GM12801 (cell line): ENCODE measurements around the gene OSBPL2.

ENCODE experiments used
- TF ChIP-seq, protein P1 (sequence below): IDR thresholded peaks from one replicate; pipeline ENCODE4 v1.5.1; 2011; ENCODE audit warnings: control low read depth; ENCODE audit not compliant: insufficient read length; ENCODE audit errors: extremely low read depth

OSBPL2 gene

DNA sequence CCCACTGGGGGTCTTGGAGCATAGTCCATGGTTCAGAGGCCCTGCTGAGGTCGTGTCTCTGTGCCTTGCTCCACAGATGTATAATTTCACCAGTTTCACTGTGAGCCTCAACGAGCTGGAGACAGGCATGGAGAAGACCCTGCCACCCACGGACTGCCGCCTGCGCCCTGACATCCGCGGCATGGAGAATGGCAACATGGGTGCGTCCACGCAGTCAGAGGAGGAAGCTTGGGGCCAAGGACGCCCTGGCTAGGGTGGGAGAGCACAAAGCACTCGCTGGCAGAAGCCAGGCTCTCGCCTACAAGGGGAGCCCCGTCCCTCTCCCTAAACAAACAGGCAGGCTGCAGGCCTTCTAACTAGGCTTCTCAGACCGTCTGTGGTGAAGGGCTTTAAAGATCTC is 50.8 kb downstream of the OSBPL2 start:
- TF ChIP-seq, protein P1, sequence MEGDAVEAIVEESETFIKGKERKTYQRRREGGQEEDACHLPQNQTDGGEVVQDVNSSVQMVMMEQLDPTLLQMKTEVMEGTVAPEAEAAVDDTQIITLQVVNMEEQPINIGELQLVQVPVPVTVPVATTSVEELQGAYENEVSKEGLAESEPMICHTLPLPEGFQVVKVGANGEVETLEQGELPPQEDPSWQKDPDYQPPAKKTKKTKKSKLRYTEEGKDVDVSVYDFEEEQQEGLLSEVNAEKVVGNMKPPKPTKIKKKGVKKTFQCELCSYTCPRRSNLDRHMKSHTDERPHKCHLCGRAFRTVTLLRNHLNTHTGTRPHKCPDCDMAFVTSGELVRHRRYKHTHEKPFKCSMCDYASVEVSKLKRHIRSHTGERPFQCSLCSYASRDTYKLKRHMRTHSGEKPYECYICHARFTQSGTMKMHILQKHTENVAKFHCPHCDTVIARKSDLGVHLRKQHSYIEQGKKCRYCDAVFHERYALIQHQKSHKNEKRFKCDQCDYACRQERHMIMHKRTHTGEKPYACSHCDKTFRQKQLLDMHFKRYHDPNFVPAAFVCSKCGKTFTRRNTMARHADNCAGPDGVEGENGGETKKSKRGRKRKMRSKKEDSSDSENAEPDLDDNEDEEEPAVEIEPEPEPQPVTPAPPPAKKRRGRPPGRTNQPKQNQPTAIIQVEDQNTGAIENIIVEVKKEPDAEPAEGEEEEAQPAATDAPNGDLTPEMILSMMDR = no peak

DNA sequence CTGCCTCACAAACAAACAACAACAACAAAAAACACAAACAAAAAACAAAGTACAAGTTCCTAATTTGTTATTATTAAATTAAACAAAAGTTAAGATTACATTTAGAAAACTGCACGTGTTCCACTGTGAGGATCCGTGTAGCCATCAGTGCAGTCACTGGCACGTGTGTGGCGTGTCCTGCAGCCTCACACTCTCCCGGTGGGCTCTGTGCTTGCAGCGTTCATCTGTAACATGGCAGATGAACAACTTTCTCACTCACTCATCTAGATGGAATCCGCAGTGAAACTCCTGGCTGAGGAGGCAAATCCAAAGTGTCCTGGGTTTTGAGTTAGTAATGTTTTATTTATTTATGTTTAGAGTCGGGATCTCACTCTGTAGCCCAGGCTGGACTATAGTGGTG is 51.6 kb downstream of the OSBPL2 start:
- TF ChIP-seq, protein P1 = no peak

DNA sequence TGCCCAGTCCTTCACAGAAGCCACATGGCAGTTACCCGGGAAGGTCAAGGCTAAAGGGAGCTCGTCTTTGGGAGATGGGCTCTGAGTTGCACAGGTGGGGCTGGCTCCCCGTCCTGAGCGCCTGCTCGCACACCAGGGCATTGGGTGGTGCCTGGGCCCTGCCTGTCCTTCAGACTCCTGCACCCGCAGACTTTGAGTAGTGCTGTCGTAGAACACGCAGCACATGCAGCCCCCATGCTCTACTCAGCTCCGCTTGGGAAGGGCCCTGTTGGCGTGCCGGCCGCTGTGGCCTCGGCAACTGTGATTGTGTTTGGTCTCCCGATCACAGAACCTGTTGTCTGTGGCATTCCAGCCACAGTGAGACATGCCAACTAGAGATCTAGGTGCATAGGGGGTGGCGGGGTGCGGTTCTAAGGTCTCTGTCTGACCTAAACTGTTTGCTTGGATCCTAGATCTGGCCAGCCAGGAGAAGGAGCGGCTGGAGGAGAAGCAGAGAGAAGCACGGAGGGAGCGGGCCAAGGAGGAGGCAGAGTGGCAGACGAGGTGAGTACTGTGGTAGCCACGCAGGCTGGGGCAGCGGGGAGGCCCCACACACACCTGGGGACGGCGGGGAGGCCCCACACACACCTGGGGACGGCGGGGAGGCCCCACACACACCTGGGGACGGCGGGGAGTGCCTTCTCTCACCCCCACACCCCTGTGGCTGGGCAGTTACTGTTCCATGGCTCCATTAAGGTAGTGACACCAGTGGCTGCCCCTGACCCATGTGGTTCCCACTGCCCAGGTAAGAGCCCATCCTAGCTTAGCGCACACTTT is 53.1 kb downstream of the OSBPL2 start:
- TF ChIP-seq, protein P1 = no peak

DNA sequence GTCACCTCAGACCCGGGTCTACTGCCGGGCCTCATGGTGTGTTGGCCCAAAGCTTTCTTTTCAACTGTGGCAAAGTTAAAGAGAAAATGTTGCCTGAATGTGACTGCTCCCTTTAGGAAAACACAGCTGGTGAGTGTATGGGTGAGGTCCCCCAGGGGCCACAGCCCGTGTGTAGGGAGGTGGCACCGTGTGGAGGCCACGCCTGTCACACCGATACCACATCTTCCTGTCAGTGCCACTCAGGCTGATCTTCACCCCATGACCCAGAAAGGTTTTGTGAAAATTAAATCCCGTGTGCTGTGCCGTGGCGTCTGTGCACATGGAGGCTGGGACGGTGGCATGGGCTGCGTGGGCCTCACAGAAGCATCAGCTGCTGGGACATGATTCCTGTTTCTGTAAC is 53.8 kb downstream of the OSBPL2 start:
- TF ChIP-seq, protein P1 = no peak

DNA sequence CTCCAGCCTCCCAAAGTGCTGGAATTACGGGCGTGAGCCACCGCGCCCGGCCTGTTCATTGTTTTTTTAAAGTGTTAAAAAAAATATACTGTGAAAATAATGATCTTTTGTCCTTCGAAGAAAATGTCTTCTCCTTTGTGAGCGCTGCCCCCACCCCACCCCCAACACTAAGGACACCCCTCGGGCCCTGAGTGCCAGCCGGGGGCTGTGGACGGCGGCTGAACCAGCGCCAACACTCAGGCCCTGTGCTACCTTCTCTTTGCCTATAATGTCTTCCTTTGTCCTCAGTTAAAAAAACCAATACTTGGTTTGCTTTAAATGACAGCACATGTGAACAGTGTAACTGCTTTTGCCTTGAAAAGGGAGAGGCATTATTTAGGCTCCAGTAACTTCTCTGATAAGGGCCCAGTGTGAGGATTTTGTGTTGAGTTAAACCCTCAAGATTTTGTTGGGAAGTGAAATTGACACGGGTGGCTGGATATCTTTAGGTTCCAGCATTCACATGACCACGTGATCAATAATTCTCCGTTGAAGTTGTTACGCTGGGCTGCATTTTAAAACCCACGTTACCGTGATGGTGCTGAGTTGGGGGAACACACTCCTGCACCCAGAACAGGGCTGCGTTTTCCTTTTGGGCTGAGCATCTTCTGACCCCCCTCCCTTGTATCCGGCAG is 54.9 kb downstream of the OSBPL2 start:
- TF ChIP-seq, protein P1 = no peak

DNA sequence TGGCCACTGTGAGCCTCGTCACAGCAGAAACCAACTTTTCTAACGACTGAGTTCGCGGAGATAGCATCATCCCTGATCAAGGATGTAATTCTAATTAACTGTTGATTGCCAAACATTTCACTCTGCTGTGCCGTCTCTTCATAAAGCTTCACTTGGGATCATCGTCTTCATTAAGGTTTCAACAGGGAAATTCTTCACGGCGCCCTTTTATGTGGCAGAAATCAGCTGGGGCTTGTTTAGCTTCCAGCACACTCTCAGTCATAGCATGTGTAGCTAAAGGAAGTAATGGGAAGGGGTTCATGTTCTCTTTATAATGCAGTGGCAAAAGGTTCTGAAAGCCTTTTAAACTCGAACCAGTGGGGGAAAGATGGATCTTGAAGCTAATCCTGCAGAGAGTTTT is 55.6 kb downstream of the OSBPL2 start:
- TF ChIP-seq, protein P1 = no peak

DNA sequence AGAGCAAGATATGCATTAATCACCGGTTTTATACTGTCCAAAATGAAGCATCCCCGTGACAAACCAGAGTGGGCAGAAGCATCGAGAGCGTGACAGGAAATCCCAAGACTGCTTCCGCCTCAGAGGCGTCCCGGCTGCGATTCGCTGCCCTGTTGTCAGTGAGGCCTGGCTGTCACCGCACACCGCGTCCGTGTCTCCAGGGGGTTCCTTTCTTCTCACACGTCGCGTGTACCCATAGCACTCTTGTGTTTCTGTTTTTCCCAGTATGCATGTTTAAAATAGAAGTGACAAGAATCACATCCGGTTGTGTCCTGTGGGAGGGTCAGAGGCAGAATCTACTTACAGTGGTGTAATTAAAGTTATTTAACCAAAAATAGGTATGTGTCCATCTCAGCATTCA is 56.2 kb downstream of the OSBPL2 start:
- TF ChIP-seq, protein P1 = no peak
